Inflammatory macrophage treated with lipopolysaccharide for 4 hours (primary cell): ENCODE measurements around the gene ANO2.
"Not testable (repeated sequence)": the region's sequence is repeated elsewhere in the genome, so short reads cannot be mapped to it uniquely, and the experiment has no call there.

ENCODE experiments used
- DNase-seq: peaks from one replicate; pipeline ENCODE4 v3.0.0-alpha.2; 2020

The ANO2 gene

DNA sequence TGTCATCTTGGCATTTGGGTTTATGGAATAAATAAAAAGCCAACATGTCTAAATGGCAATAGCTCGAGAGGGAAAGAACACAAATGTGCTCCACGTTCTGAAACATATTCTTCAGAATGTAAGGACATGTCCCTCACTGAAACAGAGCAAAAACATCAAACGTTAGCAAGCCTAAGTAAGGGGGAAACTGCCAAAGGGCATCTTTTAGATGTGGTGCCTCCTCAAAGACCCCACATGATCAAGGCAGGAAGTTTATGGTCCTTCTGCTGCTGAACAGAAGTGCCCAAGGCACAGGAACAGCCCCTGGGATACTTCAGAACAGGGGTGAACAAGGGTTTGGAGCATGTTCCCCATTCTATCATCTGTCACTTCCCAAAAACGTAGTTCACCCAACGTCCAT is 227.0 kb downstream of the ANO2 start:
- no peak for DNase-seq

GRCh38 chr12:5716976-5717375 is 228.1 kb downstream of the ANO2 start:
- no peak for DNase-seq

DNA sequence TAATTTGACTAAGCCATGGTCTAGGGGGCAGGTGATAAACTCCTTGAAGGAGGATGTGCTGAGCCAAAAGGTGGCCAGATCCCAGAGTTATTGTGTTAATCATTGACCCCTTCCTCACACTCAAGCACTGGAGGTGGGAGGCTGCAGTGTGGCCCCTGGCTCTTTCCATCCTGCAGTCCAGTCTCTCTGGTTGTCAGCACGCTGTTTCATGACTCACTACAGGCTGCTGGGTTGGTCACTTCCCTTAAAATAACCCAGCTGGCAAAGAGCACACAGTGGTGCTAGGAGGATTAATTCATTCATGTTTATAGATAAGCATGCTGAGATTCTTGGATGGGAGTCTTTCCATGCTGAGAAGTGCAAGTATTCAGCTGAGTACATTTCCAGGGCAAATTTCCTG is 228.9 kb downstream of the ANO2 start:
- DNase-seq = no peak

DNA sequence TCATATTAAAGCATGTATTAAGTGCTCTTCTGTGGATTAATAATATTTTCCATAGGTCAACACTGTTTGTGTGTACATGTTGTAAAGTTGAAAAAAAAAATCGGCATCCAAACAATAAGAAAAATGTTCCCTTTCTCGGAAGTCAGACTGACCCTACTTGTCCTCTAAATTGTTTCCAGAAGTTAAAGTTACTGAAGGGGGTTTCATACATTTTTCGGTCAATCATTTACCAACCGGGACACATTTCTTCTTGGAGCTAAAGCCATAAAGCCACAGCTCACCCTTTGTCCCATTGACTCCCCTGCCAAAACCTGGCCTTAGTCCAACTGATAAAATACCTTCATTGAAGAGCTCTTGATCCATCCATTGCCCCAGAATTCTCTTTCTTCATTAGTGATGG is 230.0 kb downstream of the ANO2 start:
- DNase-seq = no peak

- no peak for DNase-seq
These were observed 231.4 kb downstream of the ANO2 start for GRCh38 chr12:5713599-5714081.

DNA sequence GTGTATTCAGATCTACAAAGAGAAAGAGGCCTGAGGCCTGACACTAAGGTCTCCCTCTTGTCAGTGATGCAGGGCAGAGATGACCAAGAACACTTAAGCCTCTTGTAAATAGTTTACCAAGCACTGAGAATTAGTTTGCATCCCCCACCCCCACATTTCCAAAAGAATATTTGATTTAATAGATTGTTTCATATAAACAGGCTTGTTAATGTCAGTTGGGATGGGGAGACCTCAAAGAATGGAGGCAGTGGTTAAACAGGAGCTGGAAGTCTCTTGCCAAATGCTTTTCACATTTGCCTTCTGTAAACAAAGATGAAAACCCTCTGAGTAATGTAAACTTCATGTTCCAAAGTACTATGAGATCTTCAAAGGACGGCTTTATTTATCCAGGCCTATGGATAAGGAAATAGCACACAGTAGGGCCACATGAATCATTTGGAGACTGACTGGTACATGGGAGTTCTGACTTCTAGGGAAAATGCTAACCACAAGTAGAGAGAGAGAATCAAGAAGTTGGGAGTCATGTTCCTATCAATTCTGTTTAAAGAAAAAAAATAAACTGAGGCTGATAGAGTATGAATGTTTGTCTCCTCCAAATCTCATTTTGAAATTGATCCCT is 234.7 kb downstream of the ANO2 start:
- DNase-seq = no peak

- no peak for DNase-seq
These were observed 236.7 kb downstream of the ANO2 start for GRCh38 chr12:5708371-5708770.

- DNase-seq = no peak
These were observed 238.8 kb downstream of the ANO2 start for GRCh38 chr12:5706247-5706646.

GRCh38 chr12:5705791-5706190 is 239.3 kb downstream of the ANO2 start:
- DNase-seq = no peak

DNA sequence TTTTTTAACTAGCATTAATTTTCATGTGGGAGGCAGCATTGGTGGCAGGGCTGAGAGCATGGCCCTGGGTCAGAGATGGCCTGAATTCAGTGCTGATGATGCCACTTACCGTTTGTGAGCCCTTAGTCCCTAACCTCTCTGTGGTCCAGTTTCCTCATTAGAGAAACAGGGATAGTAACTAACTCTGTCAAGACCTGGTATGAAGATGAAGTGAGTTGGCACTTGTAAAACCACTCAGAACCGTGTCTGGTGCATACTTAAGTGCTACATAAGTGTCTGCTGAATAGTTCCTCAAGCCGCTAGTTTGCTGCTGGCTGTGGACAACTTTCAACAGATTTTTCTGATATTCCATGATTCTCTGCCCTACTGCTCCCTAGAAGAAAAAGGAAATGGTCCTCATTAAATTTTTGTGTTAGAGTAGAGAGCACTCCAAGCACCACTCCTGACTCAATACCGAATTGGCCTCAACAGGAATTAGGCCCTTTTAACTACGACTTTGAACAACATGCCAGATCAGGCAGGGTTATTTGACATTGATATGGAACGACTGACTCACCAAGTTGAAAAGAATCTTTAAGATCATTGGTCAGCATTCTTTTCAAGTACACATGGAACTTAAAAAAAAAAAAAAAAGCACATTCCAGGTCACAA is 250.2 kb downstream of the ANO2 start:
- DNase-seq = no peak

- DNase-seq = no peak
These were observed 252.2 kb downstream of the ANO2 start for GRCh38 chr12:5692850-5693249.

DNA sequence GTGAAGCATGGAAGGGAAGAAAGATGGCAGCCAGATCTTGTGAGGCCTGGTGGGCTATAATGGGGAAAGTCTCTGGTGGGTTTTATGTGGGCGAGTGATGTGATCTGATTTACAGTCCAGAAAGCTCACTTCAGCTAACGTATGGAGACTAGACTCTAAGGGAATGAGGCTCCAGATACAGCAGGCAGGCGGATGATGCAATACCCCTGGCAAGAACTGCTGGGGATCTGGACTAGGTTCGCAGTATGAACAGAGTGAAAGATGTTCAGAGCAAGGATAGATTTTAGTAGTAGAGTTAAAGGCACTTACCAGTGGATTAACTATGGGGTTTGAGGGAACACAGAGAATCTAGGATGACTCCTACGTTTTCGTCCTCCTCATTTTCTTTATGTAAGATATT is 253.1 kb downstream of the ANO2 start:
- no peak for DNase-seq

DNA sequence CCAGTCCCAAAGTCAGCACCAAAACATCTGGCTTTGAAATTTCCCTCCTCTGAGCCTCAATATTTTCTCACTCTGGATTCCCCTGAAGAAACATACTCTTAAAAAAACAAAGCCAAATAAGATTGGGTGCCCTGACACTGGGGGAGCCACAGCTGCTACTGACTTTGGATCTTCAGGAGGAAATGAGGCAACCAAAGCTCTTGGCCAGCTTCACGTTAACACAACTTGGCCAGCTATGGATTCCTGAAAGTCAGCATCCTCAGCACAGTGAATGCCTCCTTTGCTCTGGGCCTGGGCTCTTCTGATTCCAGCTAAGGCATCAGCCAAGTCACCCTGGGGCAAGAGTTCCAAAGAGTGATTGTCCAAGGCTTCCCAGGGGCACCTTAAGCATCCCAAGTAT is 254.8 kb downstream of the ANO2 start:
- no peak for DNase-seq

DNA sequence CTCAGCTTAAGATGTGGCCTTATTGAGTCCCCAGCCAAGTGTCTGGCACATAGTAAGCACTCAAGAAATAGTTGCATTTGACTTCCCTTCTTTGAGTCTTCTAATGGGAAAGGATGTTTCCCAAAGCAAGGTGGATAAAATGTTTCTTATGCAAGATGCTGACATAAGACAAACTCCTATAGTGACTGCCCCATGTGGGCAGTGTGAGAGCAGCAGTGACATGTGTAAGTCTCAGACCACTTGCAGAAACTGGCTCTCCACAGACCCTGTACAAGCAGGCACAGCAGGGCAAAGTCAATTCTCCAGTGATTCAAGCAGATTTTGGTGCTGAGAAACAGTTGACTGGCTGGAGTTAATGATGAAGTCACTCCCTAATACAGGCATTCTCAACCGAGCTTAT is 255.3 kb downstream of the ANO2 start:
- no peak for DNase-seq

GRCh38 chr12:5688226-5688625 is 256.8 kb downstream of the ANO2 start:
- DNase-seq = no peak

GRCh38 chr12:5685935-5686334 is 259.1 kb downstream of the ANO2 start:
- no peak for DNase-seq

DNA sequence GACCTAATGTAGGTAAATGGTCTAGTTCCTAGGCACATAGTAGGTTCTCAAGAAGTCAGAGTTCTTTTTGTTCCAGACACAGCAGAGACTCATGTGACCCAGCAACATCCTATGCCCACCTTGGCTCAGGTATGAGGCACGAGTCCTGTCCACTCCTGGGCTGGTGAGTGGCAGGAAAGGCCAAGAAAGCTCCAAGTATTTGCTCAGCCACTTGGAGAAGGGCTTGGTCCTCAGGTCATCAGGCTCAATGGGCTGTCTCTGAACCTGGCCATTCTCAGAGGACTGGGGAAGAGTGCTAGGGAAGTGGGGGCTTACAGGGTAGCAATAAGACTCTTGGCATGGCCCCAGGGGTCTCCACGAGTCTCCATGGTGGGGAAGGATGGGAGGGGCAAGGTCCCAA is 260.1 kb downstream of the ANO2 start:
- DNase-seq = no peak

DNA sequence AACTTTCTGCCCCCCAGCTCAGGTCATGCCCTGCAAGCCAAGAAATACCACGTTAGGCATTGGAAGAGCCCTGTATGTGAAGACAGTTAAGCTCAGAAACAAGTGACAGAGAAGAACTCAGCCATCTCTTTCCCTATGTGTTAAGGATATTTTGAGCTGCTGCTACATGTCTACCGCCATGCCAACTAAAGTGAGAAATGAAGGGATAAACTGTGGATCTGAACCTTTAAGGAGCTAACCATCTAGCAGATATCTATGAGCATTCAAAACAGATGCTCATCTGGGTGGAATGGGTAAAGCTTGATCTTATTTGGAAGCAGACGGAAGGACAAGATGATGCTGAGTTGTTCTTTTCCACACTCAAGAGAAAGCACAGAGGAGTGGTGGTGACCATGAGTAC is 262.5 kb downstream of the ANO2 start:
- DNase-seq = no peak

- no peak for DNase-seq
These were observed 266.9 kb downstream of the ANO2 start for GRCh38 chr12:5678176-5678575.

DNA sequence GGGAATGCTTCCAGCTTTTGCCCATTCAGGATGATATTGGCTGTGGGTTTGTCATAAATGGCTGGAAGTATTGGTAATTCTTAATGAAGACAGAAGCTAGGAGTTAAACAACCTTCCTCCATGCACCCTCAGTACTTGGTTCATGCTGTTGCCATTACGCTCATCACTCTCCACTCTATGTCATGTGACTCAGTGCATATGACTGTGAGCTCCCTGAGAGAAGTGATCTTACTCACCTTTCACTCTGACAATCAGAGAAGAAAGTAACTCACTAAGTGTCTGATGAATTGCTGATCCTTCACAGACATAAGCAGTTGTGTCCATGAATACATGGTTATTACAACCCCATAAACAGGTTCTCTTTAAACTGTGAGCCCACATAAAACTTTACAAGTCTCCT is 275.4 kb downstream of the ANO2 start:
- DNase-seq = not testable (repeated sequence)

DNA sequence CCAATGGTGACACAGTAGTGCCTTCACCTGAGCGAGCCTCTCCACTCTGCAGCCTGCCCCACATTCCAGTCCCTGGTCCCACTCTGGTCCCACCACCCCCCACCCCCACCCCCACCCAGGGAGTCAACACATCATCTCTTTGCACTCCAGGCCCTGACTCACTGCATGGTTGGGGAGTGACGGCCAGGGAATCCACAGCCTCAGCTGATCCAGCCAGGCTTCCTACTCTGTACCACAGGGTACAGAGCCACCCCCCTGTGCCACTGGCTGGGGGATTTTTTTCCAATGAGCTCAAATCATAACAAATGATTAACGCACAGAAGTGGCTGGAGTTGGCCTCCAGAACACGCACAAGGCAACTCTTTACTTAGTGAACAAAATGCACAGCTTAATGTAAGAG is 279.4 kb downstream of the ANO2 start:
- DNase-seq = no peak

DNA sequence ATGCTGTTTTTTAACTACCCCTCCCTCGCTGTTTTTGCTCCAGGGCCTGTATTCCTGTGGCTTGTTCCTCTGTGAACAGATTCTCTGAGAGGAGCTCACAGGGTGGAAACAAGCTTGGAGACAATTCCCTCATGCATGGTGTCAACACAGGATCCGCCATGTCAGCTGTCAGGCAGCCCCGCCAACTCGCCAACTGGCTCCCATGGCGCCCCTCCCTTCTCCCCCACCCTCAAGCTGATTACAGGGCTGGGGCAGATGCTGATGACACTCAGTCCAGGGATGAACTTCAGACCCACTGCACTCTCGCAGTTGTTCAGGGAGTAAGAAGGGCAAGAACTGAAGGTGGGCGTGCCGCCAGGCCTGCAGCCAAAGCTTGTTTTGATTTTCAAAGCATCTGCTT is 283.2 kb downstream of the ANO2 start:
- no peak for DNase-seq

GRCh38 chr12:5660238-5660637 is 284.8 kb downstream of the ANO2 start:
- no peak for DNase-seq

GRCh38 chr12:5658339-5658941 is 286.6 kb downstream of the ANO2 start:
- DNase-seq = not testable (repeated sequence)

DNA sequence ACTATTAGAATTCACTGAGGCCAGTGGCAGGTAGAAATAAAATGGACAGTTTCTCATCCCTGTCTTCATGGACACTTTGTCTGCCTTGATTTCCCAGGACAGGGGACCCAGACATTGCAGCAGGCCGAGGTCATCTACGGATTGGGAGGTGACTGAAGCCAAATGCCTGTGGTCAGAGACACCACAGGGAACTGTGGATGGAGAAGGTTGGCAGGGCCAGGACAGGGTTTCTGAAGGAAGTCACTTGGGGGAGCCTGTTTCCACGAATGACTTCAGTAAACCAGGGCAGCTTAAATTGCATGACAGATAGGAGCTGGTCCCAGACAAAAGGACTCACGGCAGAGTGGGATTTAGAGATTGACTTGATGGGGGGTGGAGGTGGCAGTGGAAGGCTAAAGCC is 288.2 kb downstream of the ANO2 start:
- DNase-seq = no peak
